Epithelial cell of esophagus (primary cell): ENCODE results near the gene MCF2L2.
A peak's percentile ranks its signal among the peaks of the same experiment; 100 is the strongest.

Source experiments
- DNase-seq: peaks from one replicate; pipeline ENCODE4 v3.0.0; 2010; ENCODE audit warnings: low read depth
- H3K4me3 ChIP-seq: 2 replicates; pipeline ENCODE4 v1.5.1; 2011; ENCODE audit warnings: mild to moderate bottlenecking, low read length, control low read depth
- CTCF ChIP-seq: IDR thresholded peaks from 2 replicates; pipeline ENCODE4 v1.5.1; 2011; ENCODE audit warnings: low read depth, mild to moderate bottlenecking, low read length, control low read depth, inconsistent platforms; ENCODE audit not compliant: insufficient read depth; ENCODE audit errors: missing control alignments

The MCF2L2 gene

GRCh38 chr3:183410759-183411158 is 17.7 kb downstream of the MCF2L2 start:
- no peak for TF ChIP-seq CTCF
- no peak for DNase-seq
- H3K4me3 ChIP-seq = no peak overlapping the region

GRCh38 chr3:183410280-183410679 is 18.1 kb downstream of the MCF2L2 start:
- DNase-seq = no peak
- H3K4me3 ChIP-seq = no peak overlapping the region
- no peak for TF ChIP-seq CTCF

GRCh38 chr3:183409219-183409618 is 19.2 kb downstream of the MCF2L2 start:
- H3K4me3 ChIP-seq = no peak overlapping the region
- TF ChIP-seq CTCF = no peak
- DNase-seq = no peak

- no peak overlapping the region for H3K4me3 ChIP-seq
- no peak for DNase-seq
- TF ChIP-seq CTCF = no peak
Observed at GRCh38 chr3:183401678-183402077, 26.7 kb downstream of the MCF2L2 start.

GRCh38 chr3:183400352-183400751 is 28.1 kb downstream of the MCF2L2 start:
- no peak for DNase-seq
- no peak overlapping the region for H3K4me3 ChIP-seq
- no peak for TF ChIP-seq CTCF

- TF ChIP-seq CTCF = no peak
- DNase-seq = no peak
- H3K4me3 ChIP-seq = no peak overlapping the region
Observed at GRCh38 chr3:183396662-183397391, 31.6 kb downstream of the MCF2L2 start.

GRCh38 chr3:183394150-183394549 is 34.3 kb downstream of the MCF2L2 start:
- H3K4me3 ChIP-seq = no peak overlapping the region
- DNase-seq = peak; percentile 43
- TF ChIP-seq CTCF = no peak
